Measurements from ENCODE around the gene OR2AG1.
"Not testable (repeated sequence)": the region's sequence is repeated elsewhere in the genome, so short reads cannot be mapped to it uniquely, and the experiment has no call there.

The OR2AG1 gene

DNA sequence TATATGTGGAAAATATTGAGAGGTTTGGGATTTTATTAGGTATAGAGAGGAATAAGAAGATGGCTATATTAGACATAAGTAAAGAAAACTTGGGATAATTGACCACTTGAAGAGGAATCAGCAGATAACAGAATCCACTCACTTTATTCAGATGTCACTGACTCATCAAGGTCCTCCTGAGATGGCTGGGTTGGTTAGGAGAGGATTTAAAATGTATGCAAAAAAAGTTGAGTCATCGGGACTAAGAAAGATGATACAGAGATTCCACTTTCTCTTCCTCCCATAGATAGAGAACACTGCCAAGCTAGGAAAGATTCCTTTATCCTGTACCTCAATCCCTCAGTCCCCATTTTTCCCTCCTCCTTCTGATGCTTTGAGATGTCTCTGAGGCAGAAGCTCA lies 16.6 kb downstream of the OR2AG1 start, which contains the start of gene OR6A2:
OR6A2 (minus strand) TSS at position 288 of the 400 bp plus-strand sequence. CDS start 3,981 bp downstream, outside the sequence.
- no peak for DNase-seq

DNA sequence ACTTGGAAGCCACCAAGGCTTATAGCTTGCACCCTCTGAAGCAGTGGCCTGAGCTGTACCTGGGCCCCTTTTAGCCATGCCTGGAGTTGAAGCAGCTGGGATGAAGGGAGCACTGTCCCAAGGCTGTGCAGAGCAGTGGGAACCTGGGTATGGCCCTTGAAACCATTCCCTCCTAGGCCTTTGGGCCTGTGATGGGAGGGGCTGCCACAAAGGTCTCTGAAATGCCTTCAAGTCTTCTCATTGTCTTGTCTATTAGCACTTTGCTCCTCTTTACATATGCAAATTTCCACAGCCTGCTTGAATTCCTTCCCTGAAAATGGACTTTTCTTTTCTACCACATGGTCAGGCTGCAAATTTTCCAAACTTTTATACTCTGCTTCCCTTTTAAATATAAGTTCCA lies 18.3 kb downstream of the OR2AG1 start:
- not testable (repeated sequence) for DNase-seq

DNA sequence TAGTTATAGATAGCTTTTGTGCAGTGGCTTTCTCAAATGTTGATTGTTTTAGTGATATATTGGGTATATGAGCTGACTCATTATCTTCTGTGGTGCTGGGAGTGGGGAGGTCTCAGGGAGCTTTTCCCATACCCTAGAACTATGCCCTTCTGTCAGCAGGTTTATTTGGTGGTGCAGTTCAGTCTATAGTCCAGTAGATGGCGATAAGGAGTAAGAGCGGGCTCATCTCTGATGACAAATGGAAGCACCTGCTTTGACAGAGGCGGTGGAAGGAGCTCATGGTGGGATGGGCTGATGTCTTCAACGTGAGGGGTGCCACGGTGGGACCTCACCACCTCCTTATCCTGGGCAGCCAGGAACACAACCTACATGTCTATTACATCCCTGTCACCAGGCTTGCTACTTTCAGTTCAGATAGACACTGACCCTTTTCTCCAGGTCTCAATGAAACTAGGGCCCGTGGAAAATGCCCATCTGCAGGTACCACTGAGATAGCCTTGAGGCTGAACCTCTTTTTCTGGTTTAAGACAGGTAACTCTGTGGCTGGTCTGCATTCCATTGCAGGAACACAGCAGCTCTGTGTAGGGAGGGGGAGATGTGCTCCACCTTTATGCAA lies 29.7 kb downstream of the OR2AG1 start:
- DNase-seq = peak; percentile 43

DNA sequence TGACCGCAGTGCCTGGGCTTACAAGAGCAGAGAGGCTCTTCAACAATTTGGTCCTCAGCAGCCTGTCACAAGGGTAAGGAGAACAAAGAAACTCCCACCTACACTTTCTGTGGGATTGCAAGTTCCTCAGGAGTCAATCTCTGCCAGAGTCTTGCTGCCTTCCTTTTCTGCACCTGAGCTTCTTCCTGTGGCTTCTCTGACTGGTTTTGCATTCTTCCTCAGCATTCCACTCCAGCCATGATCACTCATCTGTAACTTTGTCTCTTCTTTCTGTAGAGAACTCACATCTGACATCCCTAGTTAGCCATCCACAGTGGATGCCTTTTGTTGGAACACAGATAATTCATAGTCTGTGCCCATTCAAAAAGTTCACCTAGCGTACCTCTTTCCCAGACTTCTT lies 30.8 kb downstream of the OR2AG1 start:
- no peak for DNase-seq

DNA sequence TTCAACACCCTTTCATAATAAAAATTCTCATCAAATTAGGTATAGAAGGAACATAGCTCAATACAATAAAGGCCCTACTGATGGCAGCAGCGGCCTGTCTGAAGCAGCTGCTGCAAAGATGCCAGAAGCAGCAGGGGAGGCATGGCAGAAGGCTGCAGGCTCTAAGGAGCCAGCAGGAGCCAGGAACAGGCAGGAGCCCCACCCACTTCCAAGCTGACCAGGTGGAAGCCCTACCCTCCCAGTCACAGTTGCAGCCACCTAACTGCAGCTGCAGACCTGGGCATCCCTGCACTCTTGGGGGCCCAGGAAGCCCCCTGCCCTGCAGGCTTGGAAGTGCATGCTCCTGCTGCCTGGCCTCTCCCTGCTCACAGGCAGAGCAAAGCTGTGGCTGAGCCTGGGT lies 34.9 kb downstream of the OR2AG1 start:
- no peak for DNase-seq

DNA sequence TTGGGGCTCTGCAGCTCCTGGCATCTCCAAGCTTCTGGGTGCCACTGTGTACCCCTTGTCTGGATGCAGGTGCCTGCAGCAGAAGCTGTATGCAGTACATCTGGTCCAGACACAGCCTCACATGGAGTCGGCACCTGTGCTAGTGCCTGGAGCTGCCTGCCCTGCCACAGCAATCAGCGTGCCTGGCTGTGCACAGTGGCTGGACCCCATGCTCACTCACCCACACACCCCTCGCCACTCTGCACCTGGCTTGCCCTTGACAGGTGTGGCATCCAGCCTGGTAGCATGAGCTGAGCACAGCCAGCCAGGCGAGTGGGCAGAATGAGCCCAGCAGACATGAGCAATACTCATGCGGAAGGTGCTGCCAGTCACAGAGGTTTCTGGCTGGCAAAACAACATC lies 36.1 kb downstream of the OR2AG1 start:
- no peak for DNase-seq

DNA sequence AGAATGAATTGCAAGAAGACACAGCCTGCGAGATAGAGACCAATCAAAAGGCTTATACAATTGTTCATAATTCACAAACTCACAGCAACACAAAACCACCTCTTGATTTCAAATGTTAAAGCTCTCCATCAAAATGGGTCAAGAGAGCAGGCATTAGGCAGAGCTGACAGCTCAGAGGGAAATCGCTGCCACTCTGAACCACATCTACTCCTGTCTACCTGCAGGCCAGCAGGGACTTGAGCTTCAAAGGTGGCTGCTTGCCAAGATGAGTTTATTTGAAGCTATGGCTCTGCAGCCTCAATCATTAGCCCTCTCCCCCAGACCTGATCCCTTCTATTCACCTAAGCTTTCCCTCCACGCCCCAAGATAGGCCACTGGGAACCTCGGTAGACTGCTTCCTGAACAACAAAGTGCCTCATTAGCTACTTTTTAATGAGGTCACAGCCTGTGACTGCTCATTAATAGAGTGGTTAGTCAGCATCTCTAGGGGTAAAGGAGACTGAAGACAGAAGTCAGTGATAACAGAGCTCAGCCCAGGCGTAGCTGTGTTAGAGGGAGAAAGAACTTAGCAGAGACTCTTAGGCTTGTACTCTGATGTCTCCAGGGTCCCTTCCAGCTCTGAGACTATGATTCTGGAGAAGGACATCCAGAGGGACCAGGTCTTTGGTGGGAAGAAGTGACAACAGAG lies 41.5 kb downstream of the OR2AG1 start:
- no peak for DNase-seq

DNA sequence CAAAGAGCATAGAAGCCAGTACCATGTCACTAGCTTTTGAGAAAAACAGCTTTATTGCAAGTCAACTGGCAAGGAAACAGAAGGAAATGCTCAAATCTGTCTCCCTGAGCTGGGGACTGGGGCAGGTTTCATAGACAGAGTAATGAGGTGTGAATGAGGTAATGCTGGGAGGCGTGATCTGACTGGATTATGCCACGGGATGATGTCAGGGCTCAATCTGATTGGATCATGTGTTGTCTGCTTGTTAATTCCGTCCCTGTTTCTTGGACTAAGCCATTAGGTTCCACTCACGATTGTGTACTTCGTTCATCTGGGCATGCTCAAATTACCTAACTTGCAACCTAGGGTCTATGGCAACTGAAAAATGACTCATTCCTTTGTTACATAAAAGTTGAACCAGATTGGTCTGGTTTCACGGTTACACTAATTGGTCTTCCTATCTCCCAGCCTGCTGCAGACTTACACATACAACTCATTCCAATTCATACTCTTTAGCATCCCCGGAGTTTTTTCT lies 42.5 kb downstream of the OR2AG1 start:
- DNase-seq = no peak

DNA sequence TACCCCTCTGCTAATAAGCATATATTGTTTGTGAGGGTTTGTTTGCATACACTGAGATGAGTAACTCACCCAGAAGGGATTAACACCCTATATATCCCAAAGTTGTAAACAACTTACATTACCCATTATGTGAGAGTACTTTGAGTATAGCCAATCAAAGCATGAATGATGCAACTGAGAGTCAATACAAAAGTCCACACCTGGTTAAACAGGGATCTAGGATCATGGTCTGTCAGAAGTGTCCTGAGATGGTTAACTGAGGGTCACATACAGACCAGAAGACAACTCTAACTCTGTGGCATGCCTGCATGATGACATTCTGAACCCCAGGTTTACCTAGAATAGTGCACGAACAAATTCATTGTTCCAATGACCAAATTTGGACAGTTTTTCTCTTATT lies 45.3 kb downstream of the OR2AG1 start:
- no peak for DNase-seq

DNA sequence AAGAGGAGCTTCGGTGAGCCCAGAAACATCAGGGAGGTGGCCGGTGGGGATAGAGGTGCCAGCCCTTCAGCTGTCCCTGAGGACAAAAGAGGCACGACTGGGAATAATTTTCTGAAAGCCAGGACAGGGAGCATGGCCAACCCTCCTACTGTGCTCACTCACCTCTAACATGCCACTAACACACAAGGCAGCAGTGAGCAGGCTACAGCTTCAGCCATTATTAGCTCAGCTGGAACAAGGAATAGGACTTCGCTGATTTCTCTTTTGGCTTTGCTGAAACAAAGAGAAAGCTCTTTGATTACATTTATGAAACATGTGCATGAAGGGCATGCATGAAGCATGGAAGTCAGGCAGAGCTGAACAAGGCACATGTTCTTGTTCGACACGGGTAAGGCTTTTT lies 50.5 kb downstream of the OR2AG1 start:
- DNase-seq = no peak

DNA sequence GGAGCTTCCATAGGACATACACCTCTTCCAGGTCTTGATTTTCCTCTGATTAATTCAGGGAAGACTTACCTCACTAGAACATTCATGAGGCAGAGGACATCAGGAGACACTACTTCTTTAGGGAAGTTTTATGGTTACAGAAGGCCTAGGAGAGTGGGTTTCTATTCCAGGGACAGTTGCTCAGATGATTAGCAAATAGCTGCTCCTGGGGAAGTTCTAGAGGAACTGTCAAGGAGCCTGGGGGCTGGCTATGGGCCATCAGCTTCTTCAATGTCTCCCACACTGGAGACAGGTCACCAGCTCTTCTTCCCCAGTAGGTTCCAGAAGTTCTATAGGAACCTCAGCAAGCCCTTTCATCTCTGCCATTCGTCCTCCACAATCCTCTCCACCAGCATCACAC lies 51.2 kb downstream of the OR2AG1 start:
- DNase-seq = no peak
